Panc1 (cell line): ENCODE results near the gene MAPT. TPM values are rescaled to one million over a fixed set of nuclear protein-coding genes. Genes with fewer than 3 reads are reported as not detected.

Experiments used
- ATAC-seq: fragments of 200-7000 bp; cut with Tn5 transposase; 2 replicates; pipeline ENCODE4 v1.9.1; 2020; ENCODE audit warnings: mild to moderate bottlenecking, moderate library complexity
- BruUV-seq: library from RNA; stranded (reverse); fragments of 400-500 nt; replicated peaks from 2 replicates; lab custom pipeline; 2021; lab: Mats Ljungman, UMichigan
- CTCF ChIA-PET: fragments of 300-600 bp; sonication (Branson Sonifier 250); formaldehyde crosslinking; loops from one replicate; lab custom pipeline; 2022; ENCODE audit warnings: antibody characterized with exemption; lab: Charles Lee
- POLR2A ChIA-PET: fragments of 300-600 bp; sonication (Branson Sonifier 250); formaldehyde crosslinking; loops from one replicate; lab custom pipeline; 2022; ENCODE audit warnings: antibody characterized with exemption; lab: Charles Lee
- DNase-seq: peaks from one replicate; pipeline ENCODE4 v3.0.0-alpha.2; 2010; ENCODE audit warnings: low read depth, low spot score
- H3K27ac ChIP-seq: 2 replicates; pipeline ENCODE4 v1.5.1; 2011; ENCODE audit warnings: mild to moderate bottlenecking, low read length, inconsistent platforms
- H3K27me3 ChIP-seq: fragments of 200-500 bp; sonication (Bioruptor generic); 2 replicates; pipeline ENCODE4 v1.6.0; 2014; ENCODE audit warnings: low read length, inconsistent platforms; ENCODE audit not compliant: control insufficient read depth, insufficient read depth
- H3K36me3 ChIP-seq: fragments of 200-500 bp; sonication (Bioruptor generic); 2 replicates; pipeline ENCODE4 v1.5.1; 2014; ENCODE audit warnings: inconsistent platforms, mild to moderate bottlenecking, low read length, moderate library complexity; ENCODE audit not compliant: control insufficient read depth, insufficient read depth
- H3K4me1 ChIP-seq: 2 replicates; pipeline ENCODE4 v1.5.1; 2011; ENCODE audit warnings: inconsistent platforms, mild to moderate bottlenecking, low read length, moderate library complexity; ENCODE audit not compliant: control insufficient read depth, insufficient read depth
- H3K4me3 ChIP-seq, 2 experiments: 2 replicates each; pipeline ENCODE4 v1.5.1; 2011 to 2012; ENCODE audit warnings: low read depth in 2 of 2, low read length in 2 of 2, mild to moderate bottlenecking in 2 of 2, inconsistent platforms in 1 of 2, moderate library complexity in 1 of 2
- H3K9me3 ChIP-seq: fragments of 200-500 bp; sonication (Bioruptor generic); 2 replicates; pipeline ENCODE4 v1.5.1; 2014; ENCODE audit warnings: low read depth, mild to moderate bottlenecking, inconsistent platforms, low read length, moderate library complexity; ENCODE audit not compliant: control insufficient read depth, insufficient read depth
- POLR2AphosphoS5 ChIP-seq: IDR thresholded peaks from 2 replicates; pipeline ENCODE4 v1.6.1; 2012; ENCODE audit warnings: mild to moderate bottlenecking, low read depth, low read length, moderate library complexity
- SIN3A ChIP-seq: IDR thresholded peaks from 2 replicates; pipeline ENCODE4 v1.6.1; 2012; ENCODE audit warnings: low read depth, mild to moderate bottlenecking, low read length, moderate library complexity, borderline replicate concordance; ENCODE audit not compliant: insufficient read depth
- TCF7L2 ChIP-seq: IDR thresholded peaks from 2 replicates; pipeline ENCODE4 v1.6.1; 2011; ENCODE audit warnings: mild to moderate bottlenecking, low read depth, low read length, inconsistent platforms
- in situ Hi-C: cut with HindIII; loops from 2 replicates; pipeline ENCODE4 v1.10.0; 2016; ENCODE audit warnings: low sequenced_read_pairs, low pct_unique_long_range_greater_than_20kb
- intact Hi-C: fragments of 100-400 bp; cut with micrococcal nuclease; formaldehyde crosslinking; loops from one replicate; pipeline ENCODE4 v1.10.0; 2022; ENCODE audit not compliant: unreplicated experiment
- total RNA-seq: library from RNA; stranded (reverse); gene quantifications from one replicate; pipeline ENCODE4 v1.2.1, GENCODE V29; 2021; ENCODE audit not compliant: unreplicated experiment
- TF ChIP-seq, protein P1 (sequence below), 2 experiments: IDR thresholded peaks; 2 replicates each; pipeline ENCODE4 v1.6.1; 2011 to 2012; ENCODE audit warnings: low read depth in 2 of 2, control low read depth in 1 of 2, low read length in 1 of 2, mild to moderate bottlenecking in 1 of 2, moderate library complexity in 1 of 2; ENCODE audit not compliant: insufficient read depth in 1 of 2
- TF ChIP-seq, protein P2 (sequence below): fragments of 450-650 bp; IDR thresholded peaks from 2 replicates; pipeline ENCODE4 v1.5.1; 2017; ENCODE audit warnings: mild to moderate bottlenecking

The MAPT gene
- total RNA-seq, 1 experiment from 2014 or later = 0.59 TPM

DNA sequence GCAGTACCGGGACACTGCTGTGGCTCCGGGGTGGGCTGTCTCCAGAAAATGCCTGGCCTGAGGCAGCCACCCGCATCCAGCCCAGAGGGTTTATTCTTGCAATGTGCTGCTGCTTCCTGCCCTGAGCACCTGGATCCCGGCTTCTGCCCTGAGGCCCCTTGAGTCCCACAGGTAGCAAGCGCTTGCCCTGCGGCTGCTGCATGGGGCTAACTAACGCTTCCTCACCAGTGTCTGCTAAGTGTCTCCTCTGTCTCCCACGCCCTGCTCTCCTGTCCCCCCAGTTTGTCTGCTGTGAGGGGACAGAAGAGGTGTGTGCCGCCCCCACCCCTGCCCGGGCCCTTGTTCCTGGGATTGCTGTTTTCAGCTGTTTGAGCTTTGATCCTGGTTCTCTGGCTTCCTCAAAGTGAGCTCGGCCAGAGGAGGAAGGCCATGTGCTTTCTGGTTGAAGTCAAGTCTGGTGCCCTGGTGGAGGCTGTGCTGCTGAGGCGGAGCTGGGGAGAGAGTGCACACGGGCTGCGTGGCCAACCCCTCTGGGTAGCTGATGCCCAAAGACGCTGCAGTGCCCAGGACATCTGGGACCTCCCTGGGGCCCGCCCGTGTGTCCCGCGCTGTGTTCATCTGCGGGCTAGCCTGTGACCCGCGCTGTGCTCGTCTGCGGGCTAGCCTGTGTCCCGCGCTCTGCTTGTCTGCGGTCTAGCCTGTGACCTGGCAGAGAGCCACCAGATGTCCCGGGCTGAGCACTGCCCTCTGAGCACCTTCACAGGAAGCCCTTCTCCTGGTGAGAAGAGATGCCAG lies 117.6 kb downstream of the MAPT start (continued):
- no peak for TF ChIP-seq SIN3A

DNA sequence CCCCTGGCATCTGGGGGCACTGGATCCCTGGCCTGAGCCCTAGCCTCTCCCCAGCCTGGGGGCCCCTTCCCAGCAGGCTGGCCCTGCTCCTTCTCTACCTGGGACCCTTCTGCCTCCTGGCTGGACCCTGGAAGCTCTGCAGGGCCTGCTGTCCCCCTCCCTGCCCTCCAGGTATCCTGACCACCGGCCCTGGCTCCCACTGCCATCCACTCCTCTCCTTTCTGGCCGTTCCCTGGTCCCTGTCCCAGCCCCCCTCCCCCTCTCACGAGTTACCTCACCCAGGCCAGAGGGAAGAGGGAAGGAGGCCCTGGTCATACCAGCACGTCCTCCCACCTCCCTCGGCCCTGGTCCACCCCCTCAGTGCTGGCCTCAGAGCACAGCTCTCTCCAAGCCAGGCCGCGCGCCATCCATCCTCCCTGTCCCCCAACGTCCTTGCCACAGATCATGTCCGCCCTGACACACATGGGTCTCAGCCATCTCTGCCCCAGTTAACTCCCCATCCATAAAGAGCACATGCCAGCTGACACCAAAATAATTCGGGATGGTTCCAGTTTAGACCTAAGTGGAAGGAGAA lies 118.2 kb downstream of the MAPT start:
- in situ Hi-C loops = no loop called here
- H3K36me3 ChIP-seq = no peaks in the 10 kb centered on the region
- no peak overlapping the region for H3K27ac ChIP-seq
- no peak overlapping the region for H3K4me3 ChIP-seq
- no TSS peak for BruUV-seq
- DNase-seq (no peak), ATAC-seq (no peak)
- no peaks in the 10 kb centered on the region for H3K4me1 ChIP-seq
- TF ChIP-seq POLR2AphosphoS5 = no peak
- TF ChIP-seq, protein P1, sequence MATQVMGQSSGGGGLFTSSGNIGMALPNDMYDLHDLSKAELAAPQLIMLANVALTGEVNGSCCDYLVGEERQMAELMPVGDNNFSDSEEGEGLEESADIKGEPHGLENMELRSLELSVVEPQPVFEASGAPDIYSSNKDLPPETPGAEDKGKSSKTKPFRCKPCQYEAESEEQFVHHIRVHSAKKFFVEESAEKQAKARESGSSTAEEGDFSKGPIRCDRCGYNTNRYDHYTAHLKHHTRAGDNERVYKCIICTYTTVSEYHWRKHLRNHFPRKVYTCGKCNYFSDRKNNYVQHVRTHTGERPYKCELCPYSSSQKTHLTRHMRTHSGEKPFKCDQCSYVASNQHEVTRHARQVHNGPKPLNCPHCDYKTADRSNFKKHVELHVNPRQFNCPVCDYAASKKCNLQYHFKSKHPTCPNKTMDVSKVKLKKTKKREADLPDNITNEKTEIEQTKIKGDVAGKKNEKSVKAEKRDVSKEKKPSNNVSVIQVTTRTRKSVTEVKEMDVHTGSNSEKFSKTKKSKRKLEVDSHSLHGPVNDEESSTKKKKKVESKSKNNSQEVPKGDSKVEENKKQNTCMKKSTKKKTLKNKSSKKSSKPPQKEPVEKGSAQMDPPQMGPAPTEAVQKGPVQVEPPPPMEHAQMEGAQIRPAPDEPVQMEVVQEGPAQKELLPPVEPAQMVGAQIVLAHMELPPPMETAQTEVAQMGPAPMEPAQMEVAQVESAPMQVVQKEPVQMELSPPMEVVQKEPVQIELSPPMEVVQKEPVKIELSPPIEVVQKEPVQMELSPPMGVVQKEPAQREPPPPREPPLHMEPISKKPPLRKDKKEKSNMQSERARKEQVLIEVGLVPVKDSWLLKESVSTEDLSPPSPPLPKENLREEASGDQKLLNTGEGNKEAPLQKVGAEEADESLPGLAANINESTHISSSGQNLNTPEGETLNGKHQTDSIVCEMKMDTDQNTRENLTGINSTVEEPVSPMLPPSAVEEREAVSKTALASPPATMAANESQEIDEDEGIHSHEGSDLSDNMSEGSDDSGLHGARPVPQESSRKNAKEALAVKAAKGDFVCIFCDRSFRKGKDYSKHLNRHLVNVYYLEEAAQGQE (IDR thresholded peaks at IDR 0.05; ENCODE audit: insufficient read depth in 1 of 2, low read depth in 2 of 2, low read length in 1 of 2) = no peak
- TF ChIP-seq, protein P2, sequence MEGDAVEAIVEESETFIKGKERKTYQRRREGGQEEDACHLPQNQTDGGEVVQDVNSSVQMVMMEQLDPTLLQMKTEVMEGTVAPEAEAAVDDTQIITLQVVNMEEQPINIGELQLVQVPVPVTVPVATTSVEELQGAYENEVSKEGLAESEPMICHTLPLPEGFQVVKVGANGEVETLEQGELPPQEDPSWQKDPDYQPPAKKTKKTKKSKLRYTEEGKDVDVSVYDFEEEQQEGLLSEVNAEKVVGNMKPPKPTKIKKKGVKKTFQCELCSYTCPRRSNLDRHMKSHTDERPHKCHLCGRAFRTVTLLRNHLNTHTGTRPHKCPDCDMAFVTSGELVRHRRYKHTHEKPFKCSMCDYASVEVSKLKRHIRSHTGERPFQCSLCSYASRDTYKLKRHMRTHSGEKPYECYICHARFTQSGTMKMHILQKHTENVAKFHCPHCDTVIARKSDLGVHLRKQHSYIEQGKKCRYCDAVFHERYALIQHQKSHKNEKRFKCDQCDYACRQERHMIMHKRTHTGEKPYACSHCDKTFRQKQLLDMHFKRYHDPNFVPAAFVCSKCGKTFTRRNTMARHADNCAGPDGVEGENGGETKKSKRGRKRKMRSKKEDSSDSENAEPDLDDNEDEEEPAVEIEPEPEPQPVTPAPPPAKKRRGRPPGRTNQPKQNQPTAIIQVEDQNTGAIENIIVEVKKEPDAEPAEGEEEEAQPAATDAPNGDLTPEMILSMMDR = no peak
- no peak for TF ChIP-seq SIN3A
- TF ChIP-seq TCF7L2 = no peak
- intact Hi-C loops = no loop called here
- no peaks in the 10 kb centered on the region for H3K27me3 ChIP-seq
- no peaks in the 10 kb centered on the region for H3K9me3 ChIP-seq
- POLR2A ChIA-PET = no interaction called here
- CTCF ChIA-PET = no interaction called here

DNA sequence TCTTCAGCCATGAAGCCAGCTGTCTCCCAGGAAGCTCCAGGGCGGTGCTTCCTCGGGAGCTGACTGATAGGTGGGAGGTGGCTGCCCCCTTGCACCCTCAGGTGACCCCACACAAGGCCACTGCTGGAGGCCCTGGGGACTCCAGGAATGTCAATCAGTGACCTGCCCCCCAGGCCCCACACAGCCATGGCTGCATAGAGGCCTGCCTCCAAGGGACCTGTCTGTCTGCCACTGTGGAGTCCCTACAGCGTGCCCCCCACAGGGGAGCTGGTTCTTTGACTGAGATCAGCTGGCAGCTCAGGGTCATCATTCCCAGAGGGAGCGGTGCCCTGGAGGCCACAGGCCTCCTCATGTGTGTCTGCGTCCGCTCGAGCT lies 118.8 kb downstream of the MAPT start:
- POLR2A ChIA-PET = no interaction called here
- H3K27ac ChIP-seq = no peak overlapping the region
- no peaks in the 10 kb centered on the region for H3K27me3 ChIP-seq
- no peak for ATAC-seq
- H3K9me3 ChIP-seq = no peaks in the 10 kb centered on the region
- in situ Hi-C loops = no loop called here
- no peaks in the 10 kb centered on the region for H3K36me3 ChIP-seq
- intact Hi-C loops = no loop called here
- CTCF ChIA-PET = no interaction called here
- no peaks in the 10 kb centered on the region for H3K4me1 ChIP-seq
- no peak for DNase-seq
- no peak overlapping the region for H3K4me3 ChIP-seq
- TF ChIP-seq, protein P1 (IDR thresholded peaks at IDR 0.05; ENCODE audit: insufficient read depth in 1 of 2, low read depth in 2 of 2, low read length in 1 of 2) = no peak
- TF ChIP-seq POLR2AphosphoS5 = no peak
- TF ChIP-seq TCF7L2 = no peak
- no peak for TF ChIP-seq SIN3A
- TF ChIP-seq, protein P2 = no peak
- no TSS peak for BruUV-seq
